Measurements from ENCODE around the gene ANTXRL. TPM values are rescaled to one million over a fixed set of nuclear protein-coding genes. Genes with fewer than 3 reads are reported as not detected.
"Not testable (repeated sequence)": the region's sequence is repeated elsewhere in the genome, so short reads cannot be mapped to it uniquely, and the experiment has no call there.

The ANTXRL gene
- total and polyA plus RNA-seq, 8 donors, result 0.15 TPM; not detected in 7

DNA sequence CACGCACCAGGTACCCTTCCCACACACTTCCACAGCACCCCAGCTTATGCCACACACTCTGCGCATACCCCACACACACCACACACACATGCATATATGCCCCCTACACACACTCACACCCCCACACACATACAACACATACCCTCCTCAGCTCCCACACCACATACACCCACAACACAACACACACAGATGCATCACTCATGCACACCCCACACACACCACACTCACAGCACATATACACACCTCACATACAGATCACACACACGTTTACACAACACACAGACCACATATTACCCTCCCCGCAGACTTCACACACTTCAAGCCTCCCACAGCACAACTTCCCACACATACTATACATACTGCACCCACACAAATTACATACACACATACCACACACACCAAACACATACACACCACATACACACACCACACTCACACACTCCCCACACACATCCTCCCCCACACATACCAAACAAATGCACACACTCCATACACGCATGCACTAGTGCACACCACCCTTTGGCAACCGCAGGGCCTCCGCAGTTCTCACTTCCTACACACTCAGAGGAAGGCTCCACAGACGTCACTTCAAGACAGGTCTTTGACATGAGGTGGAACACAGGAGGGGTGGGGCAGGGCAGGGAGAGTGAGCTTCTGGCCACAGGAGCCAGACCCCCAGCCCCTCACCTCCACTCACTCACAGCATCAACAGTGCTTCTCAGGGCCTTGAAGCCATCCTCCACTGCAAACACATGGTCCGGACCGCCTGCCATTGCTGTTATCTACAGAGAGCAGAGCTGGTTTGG is 18.5 kb upstream of the ANTXRL start:
- Histone ChIP-seq H3K27ac (no peak overlapping the region), H3K27me3 (no peaks in the 10 kb centered on the region), H3K9me3 (no peaks in the 10 kb centered on the region), H3K36me3 (no peaks in the 10 kb centered on the region), H3K4me1 (no peaks in the 10 kb centered on the region), H3K4me3 (no peak overlapping the region)
- ATAC-seq (no peak), DNase-seq (no peak), FAIRE-seq (no peak)
- TF ChIP-seq, protein P1, sequence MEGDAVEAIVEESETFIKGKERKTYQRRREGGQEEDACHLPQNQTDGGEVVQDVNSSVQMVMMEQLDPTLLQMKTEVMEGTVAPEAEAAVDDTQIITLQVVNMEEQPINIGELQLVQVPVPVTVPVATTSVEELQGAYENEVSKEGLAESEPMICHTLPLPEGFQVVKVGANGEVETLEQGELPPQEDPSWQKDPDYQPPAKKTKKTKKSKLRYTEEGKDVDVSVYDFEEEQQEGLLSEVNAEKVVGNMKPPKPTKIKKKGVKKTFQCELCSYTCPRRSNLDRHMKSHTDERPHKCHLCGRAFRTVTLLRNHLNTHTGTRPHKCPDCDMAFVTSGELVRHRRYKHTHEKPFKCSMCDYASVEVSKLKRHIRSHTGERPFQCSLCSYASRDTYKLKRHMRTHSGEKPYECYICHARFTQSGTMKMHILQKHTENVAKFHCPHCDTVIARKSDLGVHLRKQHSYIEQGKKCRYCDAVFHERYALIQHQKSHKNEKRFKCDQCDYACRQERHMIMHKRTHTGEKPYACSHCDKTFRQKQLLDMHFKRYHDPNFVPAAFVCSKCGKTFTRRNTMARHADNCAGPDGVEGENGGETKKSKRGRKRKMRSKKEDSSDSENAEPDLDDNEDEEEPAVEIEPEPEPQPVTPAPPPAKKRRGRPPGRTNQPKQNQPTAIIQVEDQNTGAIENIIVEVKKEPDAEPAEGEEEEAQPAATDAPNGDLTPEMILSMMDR (IDR thresholded peaks at IDR 0.05), result no peak
- 63 to 78% methylated on average over 10 of the region's 10 CpGs for WGBS, 2 donors
- intact Hi-C loops (cut with DNase I), result no loop called here

DNA sequence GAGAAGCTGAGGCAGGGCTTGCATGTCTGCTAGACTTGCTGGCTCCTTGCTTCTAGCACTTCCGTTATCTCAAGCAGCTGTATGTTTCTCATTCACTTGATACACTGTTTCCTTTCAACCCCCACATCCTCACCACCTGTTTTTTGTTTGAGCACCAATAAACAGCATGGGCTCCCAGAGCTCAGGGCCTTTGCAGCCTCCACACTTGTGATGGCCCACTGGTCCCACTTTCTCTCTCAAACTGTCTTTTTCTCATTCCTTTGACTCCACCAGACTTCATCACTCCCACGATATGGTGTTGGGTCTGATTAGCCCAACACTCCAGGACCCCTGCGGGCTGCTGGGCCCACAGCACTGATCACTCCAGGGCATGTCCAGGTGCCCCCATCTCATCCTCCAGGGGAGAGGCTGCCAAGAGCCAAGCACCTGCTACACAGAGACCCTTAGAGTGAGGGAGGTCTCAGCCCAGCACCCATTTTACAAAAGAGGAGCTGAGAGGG is 17.2 kb upstream of the ANTXRL start:
- ATAC-seq; H3K4me3 ChIP-seq; H3K36me3 ChIP-seq; H3K27ac ChIP-seq; H3K27me3 ChIP-seq; H3K9me3 ChIP-seq; intact Hi-C loops (cut with DNase I); DNase-seq; H3K4me1 ChIP-seq; FAIRE-seq: not testable (repeated sequence)
- WGBS, 2 donors, result 74 to 75% methylated on average over 3 of the region's 3 CpGs

DNA sequence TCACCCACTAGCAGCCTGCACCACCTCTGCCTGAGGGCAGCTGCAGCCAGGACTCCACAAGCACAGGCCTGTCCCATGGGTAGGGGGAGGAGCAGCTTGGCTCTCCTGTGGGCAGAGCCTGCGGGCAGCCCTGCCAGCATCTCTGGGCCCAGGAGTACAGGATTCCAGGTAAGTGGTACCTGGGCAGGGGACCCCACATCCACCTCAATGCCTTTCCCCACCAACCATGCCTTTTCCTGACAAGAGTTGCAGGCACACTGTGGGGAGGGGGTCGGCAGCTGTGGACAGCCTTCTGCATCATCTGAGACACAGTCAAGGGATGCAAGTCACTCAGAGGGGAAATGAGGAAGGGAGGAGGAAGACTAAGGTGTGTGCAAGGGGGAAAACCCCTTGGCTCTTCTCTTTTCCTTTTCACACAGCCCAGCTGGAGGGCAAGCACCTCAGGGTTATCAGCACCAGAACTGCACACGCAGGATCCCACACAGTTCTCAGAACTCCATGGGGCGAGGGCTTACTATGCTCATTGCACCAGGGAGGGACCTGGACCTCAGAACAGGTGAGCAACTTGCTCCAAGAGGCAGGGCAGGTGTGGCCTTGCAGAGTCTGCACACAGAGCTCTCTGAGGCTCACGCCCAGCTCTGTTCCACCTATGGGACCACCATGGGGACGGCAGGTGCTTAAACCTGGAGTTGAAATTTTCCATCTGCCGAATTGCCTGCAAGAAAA is 16.5 kb upstream of the ANTXRL start:
- no peak for FAIRE-seq

DNA sequence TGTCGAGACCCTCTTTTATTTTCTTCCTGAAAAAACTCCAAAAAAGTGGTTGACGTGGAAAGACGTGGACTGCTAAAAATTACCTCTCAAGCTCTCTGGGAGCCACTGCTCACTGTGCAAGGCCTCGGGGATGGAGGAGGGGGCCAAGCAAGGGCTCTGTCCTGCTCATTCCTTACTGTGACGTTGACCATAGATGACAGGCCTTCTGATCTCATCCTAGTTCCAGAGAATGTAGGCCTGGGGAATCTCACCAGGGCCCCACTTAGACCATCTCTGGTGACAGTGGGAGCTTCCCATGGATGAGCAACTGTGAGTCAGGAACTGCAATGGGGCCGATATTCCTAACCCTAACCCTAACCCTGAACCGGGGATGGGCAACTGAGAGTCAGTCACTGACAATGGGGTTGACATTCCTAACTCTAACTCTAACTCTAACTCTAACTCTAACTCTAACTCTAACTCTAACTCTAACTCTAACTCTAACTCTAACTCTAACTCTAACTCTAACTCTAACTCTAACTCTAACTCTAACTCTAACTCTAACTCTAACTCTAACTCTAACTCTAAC is 15.8 kb upstream of the ANTXRL start:
- H3K36me3 ChIP-seq; ATAC-seq; H3K27me3 ChIP-seq; H3K9me3 ChIP-seq; H3K4me1 ChIP-seq; DNase-seq; H3K4me3 ChIP-seq; FAIRE-seq; intact Hi-C loops (cut with DNase I); H3K27ac ChIP-seq: not testable (repeated sequence)
- WGBS, 2 donors, result 90% methylated on average over 7 of the region's 7 CpGs

More for the DNA sequence above, 16.5 kb upstream of the ANTXRL start:
- Histone ChIP-seq H3K27ac (no peak overlapping the region), H3K4me1 (no peaks in the 10 kb centered on the region), H3K27me3 (no peaks in the 10 kb centered on the region), H3K9me3 (no peaks in the 10 kb centered on the region), H3K36me3 (no peaks in the 10 kb centered on the region), H3K4me3 (no peak overlapping the region)
- ATAC-seq (no peak), DNase-seq (no peak)
- intact Hi-C loops (cut with DNase I), result no loop called here
- TF ChIP-seq, protein P1 (IDR thresholded peaks at IDR 0.05), result no peak
- WGBS, 2 donors, result 74 to 85% methylated on average over 7 of the region's 7 CpGs

DNA sequence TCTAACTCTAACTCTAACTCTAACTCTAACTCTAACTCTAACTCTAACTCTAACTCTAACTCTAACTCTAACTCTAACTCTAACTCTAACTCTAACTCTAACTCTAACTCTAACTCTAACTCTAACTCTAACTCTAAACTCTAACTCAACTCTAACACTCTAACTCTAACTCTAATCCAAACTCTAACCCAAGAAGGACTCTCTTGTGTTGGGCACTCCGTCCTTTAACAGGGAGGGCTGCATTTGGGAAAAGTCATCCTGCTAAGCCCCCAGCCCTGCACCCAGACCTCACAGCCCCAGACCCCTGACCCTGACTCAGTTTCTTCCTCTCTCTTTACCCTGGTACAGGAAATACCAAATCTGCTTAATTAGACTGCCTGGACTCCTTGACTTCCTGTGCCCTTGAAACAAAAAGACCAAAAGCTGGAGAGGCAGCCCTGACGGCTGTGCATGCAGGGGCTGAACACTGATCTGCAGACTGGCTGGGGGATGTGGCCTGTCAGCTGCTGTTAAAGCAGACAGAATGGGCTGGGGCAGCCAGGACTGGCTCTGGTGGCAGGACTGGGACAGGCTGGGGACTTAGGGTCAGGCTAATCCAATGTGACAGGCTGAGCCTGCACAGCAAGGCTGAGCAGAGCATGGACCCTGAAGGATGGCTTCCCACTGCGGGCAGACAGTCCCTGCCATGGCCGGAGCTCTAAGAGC is 14.8 kb upstream of the ANTXRL start:
- H3K27me3 ChIP-seq; H3K4me1 ChIP-seq; DNase-seq; H3K4me3 ChIP-seq; H3K36me3 ChIP-seq; H3K27ac ChIP-seq; ATAC-seq; intact Hi-C loops (cut with DNase I); FAIRE-seq; H3K9me3 ChIP-seq: not testable (repeated sequence)
- 50 to 74% methylated on average over 4 of the region's 4 CpGs for WGBS, 2 donors

DNA sequence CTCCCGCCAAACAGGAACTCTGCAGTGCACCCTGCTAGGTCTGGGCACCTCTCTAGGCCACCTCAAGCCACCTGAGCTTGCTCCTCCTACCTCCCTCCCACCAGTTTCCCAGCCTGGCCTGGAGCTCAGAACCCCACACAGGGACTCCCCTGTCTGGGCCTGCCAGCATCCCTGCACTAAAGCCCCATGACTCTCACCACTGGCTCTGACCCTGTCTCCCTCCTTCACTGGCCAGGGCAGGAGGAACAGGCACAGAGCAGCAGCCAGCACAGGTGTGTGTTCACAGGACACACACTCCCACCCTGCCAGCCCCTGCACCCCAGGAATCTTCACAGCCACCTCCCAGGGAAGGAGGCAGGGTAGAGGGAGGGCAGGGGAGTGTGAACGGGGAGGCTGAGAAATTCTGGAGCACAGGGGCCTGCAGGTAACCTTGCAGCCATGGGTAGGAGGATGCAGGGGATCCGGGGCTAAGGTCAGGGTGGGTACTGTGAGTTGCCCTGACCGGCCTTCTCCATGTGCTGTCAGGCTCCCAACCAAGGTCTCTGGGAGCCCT is 13.9 kb upstream of the ANTXRL start:
- ATAC-seq (no peak), DNase-seq (no peak), FAIRE-seq (no peak)
- no peaks in the 10 kb centered on the region for H3K9me3 ChIP-seq
- H3K27me3 ChIP-seq, result no peaks in the 10 kb centered on the region
- WGBS, 2 donors, result 66 to 78% methylated on average over 4 of the region's 4 CpGs
- no peaks in the 10 kb centered on the region for H3K4me1 ChIP-seq
- H3K4me3 ChIP-seq, result no peak overlapping the region
- no peak overlapping the region for H3K27ac ChIP-seq
- intact Hi-C loops (cut with DNase I), result no loop called here
- TF ChIP-seq, protein P1 (IDR thresholded peaks at IDR 0.05), result no peak
- H3K36me3 ChIP-seq, result no peaks in the 10 kb centered on the region

All from pancreas (tissue), 10 donors.